ENCODE measurements around the gene KLHL33. TPM values are rescaled to one million over a fixed set of nuclear protein-coding genes. Genes with fewer than 3 reads are reported as not detected.

Gene KLHL33
- polyA plus RNA-seq, 2 of the 4 experiments (the other 2 are of a cell fraction), result not detected

- ChIA-PET CTCF (interaction anchor here (1.0 kb wide), 1 partner anchor 9 kb away, joined by 3 read pairs; no protein-coding TSS in a partner anchor), POLR2A (interaction anchor here (0.6 kb wide), 1 partner anchor 67 kb away, joined by 5 read pairs; no protein-coding TSS in a partner anchor)
- DNase-seq (ENCODE audit: low read depth in 1 of 2, low spot score in 1 of 2) (no peak), ATAC-seq (no peak), FAIRE-seq (no peak)
- no peak for TF ChIP-seq PBX3 (IDR thresholded peaks at IDR 0.05)
- no peak for TF ChIP-seq CHD2 (IDR thresholded peaks at IDR 0.05; ENCODE audit: low read length, partially characterized antibody)
- TF ChIP-seq, protein P1, sequence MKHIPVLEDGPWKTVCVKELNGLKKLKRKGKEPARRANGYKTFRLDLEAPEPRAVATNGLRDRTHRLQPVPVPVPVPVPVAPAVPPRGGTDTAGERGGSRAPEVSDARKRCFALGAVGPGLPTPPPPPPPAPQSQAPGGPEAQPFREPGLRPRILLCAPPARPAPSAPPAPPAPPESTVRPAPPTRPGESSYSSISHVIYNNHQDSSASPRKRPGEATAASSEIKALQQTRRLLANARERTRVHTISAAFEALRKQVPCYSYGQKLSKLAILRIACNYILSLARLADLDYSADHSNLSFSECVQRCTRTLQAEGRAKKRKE (CRISPR knock-in tag; IDR thresholded peaks at IDR 0.05; ENCODE audit: low read depth), result no peak
- TF ChIP-seq ZFP36 (IDR thresholded peaks at IDR 0.05; ENCODE audit: borderline replicate concordance, partially characterized antibody), result no peak
- TF ChIP-seq ZSCAN20 (CRISPR knock-in tag; IDR thresholded peaks at IDR 0.05), result no peak
- no peak for TF ChIP-seq TFCP2L1 (CRISPR knock-in tag; IDR thresholded peaks at IDR 0.05)
- no peak for TF ChIP-seq RARB (CRISPR knock-in tag; IDR thresholded peaks at IDR 0.05)
- TF ChIP-seq, protein P2, sequence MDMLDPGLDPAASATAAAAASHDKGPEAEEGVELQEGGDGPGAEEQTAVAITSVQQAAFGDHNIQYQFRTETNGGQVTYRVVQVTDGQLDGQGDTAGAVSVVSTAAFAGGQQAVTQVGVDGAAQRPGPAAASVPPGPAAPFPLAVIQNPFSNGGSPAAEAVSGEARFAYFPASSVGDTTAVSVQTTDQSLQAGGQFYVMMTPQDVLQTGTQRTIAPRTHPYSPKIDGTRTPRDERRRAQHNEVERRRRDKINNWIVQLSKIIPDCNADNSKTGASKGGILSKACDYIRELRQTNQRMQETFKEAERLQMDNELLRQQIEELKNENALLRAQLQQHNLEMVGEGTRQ (IDR thresholded peaks at IDR 0.05), result no peak
- TF ChIP-seq, protein P3, sequence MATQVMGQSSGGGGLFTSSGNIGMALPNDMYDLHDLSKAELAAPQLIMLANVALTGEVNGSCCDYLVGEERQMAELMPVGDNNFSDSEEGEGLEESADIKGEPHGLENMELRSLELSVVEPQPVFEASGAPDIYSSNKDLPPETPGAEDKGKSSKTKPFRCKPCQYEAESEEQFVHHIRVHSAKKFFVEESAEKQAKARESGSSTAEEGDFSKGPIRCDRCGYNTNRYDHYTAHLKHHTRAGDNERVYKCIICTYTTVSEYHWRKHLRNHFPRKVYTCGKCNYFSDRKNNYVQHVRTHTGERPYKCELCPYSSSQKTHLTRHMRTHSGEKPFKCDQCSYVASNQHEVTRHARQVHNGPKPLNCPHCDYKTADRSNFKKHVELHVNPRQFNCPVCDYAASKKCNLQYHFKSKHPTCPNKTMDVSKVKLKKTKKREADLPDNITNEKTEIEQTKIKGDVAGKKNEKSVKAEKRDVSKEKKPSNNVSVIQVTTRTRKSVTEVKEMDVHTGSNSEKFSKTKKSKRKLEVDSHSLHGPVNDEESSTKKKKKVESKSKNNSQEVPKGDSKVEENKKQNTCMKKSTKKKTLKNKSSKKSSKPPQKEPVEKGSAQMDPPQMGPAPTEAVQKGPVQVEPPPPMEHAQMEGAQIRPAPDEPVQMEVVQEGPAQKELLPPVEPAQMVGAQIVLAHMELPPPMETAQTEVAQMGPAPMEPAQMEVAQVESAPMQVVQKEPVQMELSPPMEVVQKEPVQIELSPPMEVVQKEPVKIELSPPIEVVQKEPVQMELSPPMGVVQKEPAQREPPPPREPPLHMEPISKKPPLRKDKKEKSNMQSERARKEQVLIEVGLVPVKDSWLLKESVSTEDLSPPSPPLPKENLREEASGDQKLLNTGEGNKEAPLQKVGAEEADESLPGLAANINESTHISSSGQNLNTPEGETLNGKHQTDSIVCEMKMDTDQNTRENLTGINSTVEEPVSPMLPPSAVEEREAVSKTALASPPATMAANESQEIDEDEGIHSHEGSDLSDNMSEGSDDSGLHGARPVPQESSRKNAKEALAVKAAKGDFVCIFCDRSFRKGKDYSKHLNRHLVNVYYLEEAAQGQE (IDR thresholded peaks at IDR 0.05), result no peak
- no peak for TF ChIP-seq HOXB13 (CRISPR knock-in tag; IDR thresholded peaks at IDR 0.05; ENCODE audit: low read depth)
- no peak for TF ChIP-seq EP300 (IDR thresholded peaks at IDR 0.05)
- H3K4me3 ChIP-seq, result no peak overlapping the region
- H3K4me2 ChIP-seq, result no peak overlapping the region
- no peak overlapping the region for H3K27ac ChIP-seq
- H3K9me3 ChIP-seq, result no peaks in the 10 kb centered on the region
- peaks cover 13% of the 10 kb centered on the region for H3K4me1 ChIP-seq
- WGBS (ENCODE audit: missing lambda C conversion rate), result 40% methylated on average over 2 of the region's 2 CpGs
These were observed 14.7 kb downstream of the KLHL33 start for GRCh38 chr14:20421267-20421666.

DNA sequence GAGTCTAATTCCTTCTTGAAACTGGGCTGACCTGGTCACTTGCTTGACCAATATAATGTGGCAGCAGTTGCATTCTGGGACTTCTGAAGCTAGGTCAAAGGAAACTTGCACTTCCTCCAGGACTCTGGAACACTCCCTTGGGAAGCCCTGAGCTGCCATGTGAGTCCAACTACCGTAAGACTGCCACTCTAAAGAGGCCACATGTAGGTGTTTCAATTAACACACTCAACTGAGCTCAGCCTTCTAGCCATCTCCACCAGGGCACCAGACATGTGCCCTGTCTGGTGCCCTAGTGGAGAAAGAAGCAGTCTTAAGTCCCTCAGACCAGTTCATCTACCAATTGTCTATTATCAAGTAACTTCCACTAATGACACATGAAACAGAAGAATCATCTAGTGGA is 16.5 kb downstream of the KLHL33 start:
- WGBS (ENCODE audit: missing lambda C conversion rate), result 100% methylated on average over 1 of the region's 1 CpG
- Histone ChIP-seq H3K4me3 (no peak overlapping the region), H3K27ac (no peak overlapping the region), H3K4me2 (no peak overlapping the region), H3K9me3 (no peaks in the 10 kb centered on the region), H3K4me1 (peaks cover 13% of the 10 kb centered on the region)
- no peak for TF ChIP-seq POLR2AphosphoS2 (conservative IDR thresholded peaks at IDR 0.05; ENCODE audit: low read length)
- TF ChIP-seq MAX (IDR thresholded peaks at IDR 0.05), result no peak
- no peak for TF ChIP-seq JUN (IDR thresholded peaks at IDR 0.05)
- TF ChIP-seq SREBF2 (IDR thresholded peaks at IDR 0.05), result no peak
- TF ChIP-seq, protein P1 (CRISPR knock-in tag; IDR thresholded peaks at IDR 0.05; ENCODE audit: low read depth), result no peak
- no peak for TF ChIP-seq EP300 (IDR thresholded peaks at IDR 0.05)
- no peak for TF ChIP-seq EHF (CRISPR knock-in tag; IDR thresholded peaks at IDR 0.05)
- no peak for TF ChIP-seq SMC3 (IDR thresholded peaks at IDR 0.05)
- no peak for TF ChIP-seq HOXB5 (CRISPR knock-in tag; IDR thresholded peaks at IDR 0.05)
- TF ChIP-seq FOSL2 (IDR thresholded peaks at IDR 0.05), result no peak
- TF ChIP-seq FOSL2 (CRISPR knock-in tag; IDR thresholded peaks at IDR 0.05), result no peak
- TF ChIP-seq MAFK (IDR thresholded peaks at IDR 0.05; ENCODE audit: partially characterized antibody), result no peak
- TF ChIP-seq MYC (IDR thresholded peaks at IDR 0.05; ENCODE audit: borderline replicate concordance, low read length), result no peak
- no peak for TF ChIP-seq CTCF (IDR thresholded peaks at IDR 0.05)
- DNase-seq (ENCODE audit: low read depth in 1 of 2, low spot score in 1 of 2) (no peak), FAIRE-seq (no peak), ATAC-seq (peak; percentile 20 to 21; a peak in 1 of 6 replicates)
- CTCF ChIA-PET, result no interaction called here
- POLR2A ChIA-PET, result no interaction called here
